ENCODE data around the gene MIP.
"Not testable (repeated sequence)": the region's sequence is repeated elsewhere in the genome, so short reads cannot be mapped to it uniquely, and the experiment has no call there.

MIP gene

GRCh38 chr12:56401612-56402011, 52.8 kb downstream of the MIP start:
- DNase-seq: not testable (repeated sequence)

DNA sequence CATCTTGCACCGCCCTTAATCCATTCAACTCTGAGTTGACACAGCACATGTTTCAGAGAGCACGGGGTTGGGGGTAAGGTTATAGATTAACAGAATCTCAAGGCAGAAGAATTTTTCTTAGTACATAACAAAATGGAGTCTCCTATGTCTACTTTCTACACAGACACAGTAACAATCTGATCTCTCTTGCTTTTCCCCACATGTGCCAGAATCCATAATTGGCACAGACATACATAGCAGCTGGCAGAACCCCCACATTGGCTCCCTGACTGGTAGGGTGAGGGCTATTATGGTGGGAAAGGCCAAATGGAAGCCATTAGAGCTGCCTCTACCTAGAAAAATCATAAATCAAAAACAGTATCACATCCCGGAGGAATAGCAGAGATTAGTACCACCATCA, 53.3 kb downstream of the MIP start:
- DNase-seq: not testable (repeated sequence)

Data from activated T-cell treated with anti-CD3 and anti-CD28 coated beads for 4 hours (primary cell).